Panc1 (cell line): ENCODE data around the gene ADSS2. TPM values are rescaled to one million over a fixed set of nuclear protein-coding genes. Genes with fewer than 3 reads are reported as not detected.

ENCODE experiments used
- ATAC-seq: fragments of 200-7000 bp; cut with Tn5 transposase; 2 replicates; pipeline ENCODE4 v1.9.1; 2020; ENCODE audit warnings: mild to moderate bottlenecking, moderate library complexity
- BruUV-seq: library from RNA; stranded (reverse); fragments of 400-500 nt; replicated peaks from 2 replicates; lab custom pipeline; 2021; lab: Mats Ljungman, UMichigan
- CTCF ChIA-PET: fragments of 300-600 bp; sonication (Branson Sonifier 250); formaldehyde crosslinking; loops from one replicate; lab custom pipeline; 2022; ENCODE audit warnings: antibody characterized with exemption; lab: Charles Lee
- POLR2A ChIA-PET: fragments of 300-600 bp; sonication (Branson Sonifier 250); formaldehyde crosslinking; loops from one replicate; lab custom pipeline; 2022; ENCODE audit warnings: antibody characterized with exemption; lab: Charles Lee
- DNase-seq: peaks from one replicate; pipeline ENCODE4 v3.0.0-alpha.2; 2010; ENCODE audit warnings: low read depth, low spot score
- H3K27ac ChIP-seq: 2 replicates; pipeline ENCODE4 v1.5.1; 2011; ENCODE audit warnings: mild to moderate bottlenecking, low read length, inconsistent platforms
- H3K27me3 ChIP-seq: fragments of 200-500 bp; sonication (Bioruptor generic); 2 replicates; pipeline ENCODE4 v1.6.0; 2014; ENCODE audit warnings: low read length, inconsistent platforms; ENCODE audit not compliant: control insufficient read depth, insufficient read depth
- H3K36me3 ChIP-seq: fragments of 200-500 bp; sonication (Bioruptor generic); 2 replicates; pipeline ENCODE4 v1.5.1; 2014; ENCODE audit warnings: inconsistent platforms, mild to moderate bottlenecking, low read length, moderate library complexity; ENCODE audit not compliant: control insufficient read depth, insufficient read depth
- H3K4me1 ChIP-seq: 2 replicates; pipeline ENCODE4 v1.5.1; 2011; ENCODE audit warnings: inconsistent platforms, mild to moderate bottlenecking, low read length, moderate library complexity; ENCODE audit not compliant: control insufficient read depth, insufficient read depth
- H3K4me3 ChIP-seq, 2 experiments: 2 replicates each; pipeline ENCODE4 v1.5.1; 2011 to 2012; ENCODE audit warnings: low read depth in 2 of 2, low read length in 2 of 2, mild to moderate bottlenecking in 2 of 2, inconsistent platforms in 1 of 2, moderate library complexity in 1 of 2
- H3K9me3 ChIP-seq: fragments of 200-500 bp; sonication (Bioruptor generic); 2 replicates; pipeline ENCODE4 v1.5.1; 2014; ENCODE audit warnings: low read depth, mild to moderate bottlenecking, inconsistent platforms, low read length, moderate library complexity; ENCODE audit not compliant: control insufficient read depth, insufficient read depth
- POLR2AphosphoS5 ChIP-seq: IDR thresholded peaks from 2 replicates; pipeline ENCODE4 v1.6.1; 2012; ENCODE audit warnings: mild to moderate bottlenecking, low read depth, low read length, moderate library complexity
- SIN3A ChIP-seq: IDR thresholded peaks from 2 replicates; pipeline ENCODE4 v1.6.1; 2012; ENCODE audit warnings: low read depth, mild to moderate bottlenecking, low read length, moderate library complexity, borderline replicate concordance; ENCODE audit not compliant: insufficient read depth
- TCF7L2 ChIP-seq: IDR thresholded peaks from 2 replicates; pipeline ENCODE4 v1.6.1; 2011; ENCODE audit warnings: mild to moderate bottlenecking, low read depth, low read length, inconsistent platforms
- in situ Hi-C: cut with HindIII; loops from 2 replicates; pipeline ENCODE4 v1.10.0; 2016; ENCODE audit warnings: low sequenced_read_pairs, low pct_unique_long_range_greater_than_20kb
- intact Hi-C: fragments of 100-400 bp; cut with micrococcal nuclease; formaldehyde crosslinking; loops from one replicate; pipeline ENCODE4 v1.10.0; 2022; ENCODE audit not compliant: unreplicated experiment
- total RNA-seq: library from RNA; stranded (reverse); gene quantifications from one replicate; pipeline ENCODE4 v1.2.1, GENCODE V29; 2021; ENCODE audit not compliant: unreplicated experiment
- TF ChIP-seq, protein P1 (sequence below), 2 experiments: IDR thresholded peaks; 2 replicates each; pipeline ENCODE4 v1.6.1; 2011 to 2012; ENCODE audit warnings: low read depth in 2 of 2, control low read depth in 1 of 2, low read length in 1 of 2, mild to moderate bottlenecking in 1 of 2, moderate library complexity in 1 of 2; ENCODE audit not compliant: insufficient read depth in 1 of 2
- TF ChIP-seq, protein P2 (sequence below): fragments of 450-650 bp; IDR thresholded peaks from 2 replicates; pipeline ENCODE4 v1.5.1; 2017; ENCODE audit warnings: mild to moderate bottlenecking

The ADSS2 gene
- total RNA-seq, 1 experiment from 2014 or later, result 42.2 TPM

DNA sequence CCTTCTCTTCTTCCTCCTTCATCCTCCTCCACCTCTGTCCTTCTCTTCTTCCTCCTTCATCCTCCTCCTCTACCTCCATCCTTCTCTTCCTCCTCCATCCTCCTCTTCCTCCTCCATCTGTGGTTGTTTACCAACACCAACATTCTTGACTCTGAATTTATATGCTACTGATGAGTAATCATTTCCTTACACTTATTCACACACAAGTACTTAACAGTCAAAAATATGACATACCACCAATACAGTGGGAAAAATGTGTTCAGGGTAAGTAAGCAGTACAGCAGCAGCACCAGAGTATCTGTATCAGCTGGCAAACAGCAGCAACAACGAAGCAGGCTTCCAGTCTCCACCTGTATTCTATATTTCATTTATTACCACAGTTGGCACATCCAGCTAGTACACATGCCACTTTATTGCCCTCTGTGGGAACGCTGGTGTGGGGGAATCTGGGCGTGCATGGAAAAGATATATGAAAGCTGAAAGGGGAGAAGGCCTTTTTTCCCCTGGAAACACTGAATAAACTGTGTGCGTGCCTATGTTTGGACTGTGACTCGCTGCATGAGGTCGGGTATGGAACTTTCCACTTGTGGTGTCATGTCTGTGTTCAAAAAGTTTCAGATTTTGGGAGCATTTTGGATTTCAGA is 16.0 kb downstream of the ADSS2 start:
- peaks cover 12% of the 10 kb centered on the region; the same call in 1 of the 2 replicates for H3K36me3 ChIP-seq
- BruUV-seq, result no TSS peak
- H3K9me3 ChIP-seq, result no peaks in the 10 kb centered on the region
- intact Hi-C loops (loop anchor here (10.0 kb wide), 1 partner anchor 111 kb away; no protein-coding TSS in a partner anchor), in situ Hi-C loops (no loop called here)
- peak overlapping the region; percentile 0; the same call in 1 of the 2 replicates for H3K27ac ChIP-seq
- DNase-seq, result no peak
- H3K4me3 ChIP-seq, result no peak overlapping the region
- CTCF ChIA-PET, result no interaction called here
- peak; percentile 83 for ATAC-seq
- H3K27me3 ChIP-seq, result no peaks in the 10 kb centered on the region
- no peak for TF ChIP-seq POLR2AphosphoS5
- no peak for TF ChIP-seq SIN3A
- TF ChIP-seq, protein P1, sequence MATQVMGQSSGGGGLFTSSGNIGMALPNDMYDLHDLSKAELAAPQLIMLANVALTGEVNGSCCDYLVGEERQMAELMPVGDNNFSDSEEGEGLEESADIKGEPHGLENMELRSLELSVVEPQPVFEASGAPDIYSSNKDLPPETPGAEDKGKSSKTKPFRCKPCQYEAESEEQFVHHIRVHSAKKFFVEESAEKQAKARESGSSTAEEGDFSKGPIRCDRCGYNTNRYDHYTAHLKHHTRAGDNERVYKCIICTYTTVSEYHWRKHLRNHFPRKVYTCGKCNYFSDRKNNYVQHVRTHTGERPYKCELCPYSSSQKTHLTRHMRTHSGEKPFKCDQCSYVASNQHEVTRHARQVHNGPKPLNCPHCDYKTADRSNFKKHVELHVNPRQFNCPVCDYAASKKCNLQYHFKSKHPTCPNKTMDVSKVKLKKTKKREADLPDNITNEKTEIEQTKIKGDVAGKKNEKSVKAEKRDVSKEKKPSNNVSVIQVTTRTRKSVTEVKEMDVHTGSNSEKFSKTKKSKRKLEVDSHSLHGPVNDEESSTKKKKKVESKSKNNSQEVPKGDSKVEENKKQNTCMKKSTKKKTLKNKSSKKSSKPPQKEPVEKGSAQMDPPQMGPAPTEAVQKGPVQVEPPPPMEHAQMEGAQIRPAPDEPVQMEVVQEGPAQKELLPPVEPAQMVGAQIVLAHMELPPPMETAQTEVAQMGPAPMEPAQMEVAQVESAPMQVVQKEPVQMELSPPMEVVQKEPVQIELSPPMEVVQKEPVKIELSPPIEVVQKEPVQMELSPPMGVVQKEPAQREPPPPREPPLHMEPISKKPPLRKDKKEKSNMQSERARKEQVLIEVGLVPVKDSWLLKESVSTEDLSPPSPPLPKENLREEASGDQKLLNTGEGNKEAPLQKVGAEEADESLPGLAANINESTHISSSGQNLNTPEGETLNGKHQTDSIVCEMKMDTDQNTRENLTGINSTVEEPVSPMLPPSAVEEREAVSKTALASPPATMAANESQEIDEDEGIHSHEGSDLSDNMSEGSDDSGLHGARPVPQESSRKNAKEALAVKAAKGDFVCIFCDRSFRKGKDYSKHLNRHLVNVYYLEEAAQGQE (IDR thresholded peaks at IDR 0.05; ENCODE audit: insufficient read depth in 1 of 2, low read depth in 2 of 2, low read length in 1 of 2), result no peak
- TF ChIP-seq, protein P2, sequence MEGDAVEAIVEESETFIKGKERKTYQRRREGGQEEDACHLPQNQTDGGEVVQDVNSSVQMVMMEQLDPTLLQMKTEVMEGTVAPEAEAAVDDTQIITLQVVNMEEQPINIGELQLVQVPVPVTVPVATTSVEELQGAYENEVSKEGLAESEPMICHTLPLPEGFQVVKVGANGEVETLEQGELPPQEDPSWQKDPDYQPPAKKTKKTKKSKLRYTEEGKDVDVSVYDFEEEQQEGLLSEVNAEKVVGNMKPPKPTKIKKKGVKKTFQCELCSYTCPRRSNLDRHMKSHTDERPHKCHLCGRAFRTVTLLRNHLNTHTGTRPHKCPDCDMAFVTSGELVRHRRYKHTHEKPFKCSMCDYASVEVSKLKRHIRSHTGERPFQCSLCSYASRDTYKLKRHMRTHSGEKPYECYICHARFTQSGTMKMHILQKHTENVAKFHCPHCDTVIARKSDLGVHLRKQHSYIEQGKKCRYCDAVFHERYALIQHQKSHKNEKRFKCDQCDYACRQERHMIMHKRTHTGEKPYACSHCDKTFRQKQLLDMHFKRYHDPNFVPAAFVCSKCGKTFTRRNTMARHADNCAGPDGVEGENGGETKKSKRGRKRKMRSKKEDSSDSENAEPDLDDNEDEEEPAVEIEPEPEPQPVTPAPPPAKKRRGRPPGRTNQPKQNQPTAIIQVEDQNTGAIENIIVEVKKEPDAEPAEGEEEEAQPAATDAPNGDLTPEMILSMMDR, result no peak
- TF ChIP-seq TCF7L2, result no peak
- peaks cover 12% of the 10 kb centered on the region for H3K4me1 ChIP-seq
- POLR2A ChIA-PET, result interaction anchor here (0.6 kb wide), 1 partner anchor 1698 kb away, joined by 3 read pairs; no protein-coding TSS in a partner anchor

DNA sequence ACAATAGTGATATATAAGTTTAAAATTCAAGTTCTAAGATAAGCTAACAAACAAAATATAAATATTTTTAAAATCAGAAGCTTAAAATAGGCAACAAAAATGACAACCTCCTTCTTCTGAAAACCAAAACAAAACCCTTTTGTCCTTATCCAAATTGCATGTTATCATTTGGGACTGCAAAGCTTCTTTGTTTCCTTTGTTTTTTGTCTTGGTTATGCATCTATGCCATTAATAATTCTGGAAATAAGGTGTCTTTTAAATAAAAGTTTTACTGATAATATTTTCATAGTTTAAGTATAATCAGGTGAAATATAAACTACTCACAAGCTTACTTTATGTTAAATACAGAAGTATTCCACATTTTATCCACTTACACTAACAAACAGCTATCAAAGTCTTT is 20.5 kb downstream of the ADSS2 start:
- Histone ChIP-seq H3K4me3 (no peak overlapping the region), H3K36me3 (peaks cover 7% of the 10 kb centered on the region; the same call in 1 of the 2 replicates), H3K27ac (no peak overlapping the region), H3K9me3 (no peaks in the 10 kb centered on the region), H3K4me1 (peaks cover 7% of the 10 kb centered on the region), H3K27me3 (no peaks in the 10 kb centered on the region)
- intact Hi-C loops (loop anchor here (10.0 kb wide), 1 partner anchor 106 kb away; no protein-coding TSS in a partner anchor), in situ Hi-C loops (no loop called here)
- BruUV-seq, result no TSS peak
- ChIA-PET CTCF (no interaction called here), POLR2A (no interaction called here)
- DNase-seq (no peak), ATAC-seq (no peak)
- TF ChIP-seq TCF7L2 (no peak), POLR2AphosphoS5 (no peak), SIN3A (no peak)
- TF ChIP-seq, protein P2, result no peak
- TF ChIP-seq, protein P1 (IDR thresholded peaks at IDR 0.05; ENCODE audit: insufficient read depth in 1 of 2, low read depth in 2 of 2, low read length in 1 of 2), result no peak
